Fibroblast of lung (primary cell): ENCODE results near the gene TSC22D2. TPM values are rescaled to one million over a fixed set of nuclear protein-coding genes. Genes with fewer than 3 reads are reported as not detected.

ENCODE experiments used
- DNase-seq, 2 donors: peaks; one replicate each; pipeline versions ENCODE4 v3.0.0 to v3.0.0-alpha.2; 2010; ENCODE audit warnings: low read depth in 2 of 2
- H2AFZ ChIP-seq: 2 replicates; pipeline ENCODE4 v1.5.1; 2012; ENCODE audit warnings: low read length, control low read depth, inconsistent platforms
- H3K27ac ChIP-seq: 2 replicates; pipeline ENCODE4 v1.5.1; 2011; ENCODE audit warnings: low read length, control low read depth; ENCODE audit not compliant: insufficient read depth
- H3K27me3 ChIP-seq: 2 replicates; pipeline ENCODE4 v1.5.1; 2011; ENCODE audit warnings: mild to moderate bottlenecking, low read length; ENCODE audit not compliant: control insufficient read depth, insufficient read depth
- H3K36me3 ChIP-seq: 2 replicates; pipeline ENCODE4 v1.5.1; 2011; ENCODE audit warnings: low read length; ENCODE audit not compliant: control insufficient read depth, insufficient read depth
- H3K4me1 ChIP-seq: 2 replicates; pipeline ENCODE4 v1.5.1; 2011; ENCODE audit warnings: low read length; ENCODE audit not compliant: control insufficient read depth, insufficient read depth; ENCODE audit errors: extremely low read depth
- H3K4me2 ChIP-seq: 2 replicates; pipeline ENCODE4 v1.5.1; 2011; ENCODE audit warnings: low read length, control low read depth; ENCODE audit not compliant: insufficient read depth; ENCODE audit errors: extremely low read depth
- H3K4me3 ChIP-seq, 4 experiments: fragments of 200-600 bp in 1 of 4; sonication (generic) in 1 of 4; replicated peaks in 1 of 4; 2 replicates each; pipeline ENCODE4 v1.5.1; 2011 to 2016; ENCODE audit warnings: low read length in 4 of 4, low read depth in 3 of 4, mild to moderate bottlenecking in 3 of 4, control low read depth in 2 of 4, inconsistent platforms in 1 of 4, mixed read lengths in 1 of 4; ENCODE audit not compliant: insufficient read depth in 1 of 4; ENCODE audit errors: control extremely low read depth in 1 of 4
- H3K79me2 ChIP-seq: 2 replicates; pipeline ENCODE4 v1.5.1; 2012; ENCODE audit warnings: mild to moderate bottlenecking, low read length, inconsistent platforms; ENCODE audit not compliant: control insufficient read depth, insufficient read depth
- H3K9ac ChIP-seq: 2 replicates; pipeline ENCODE4 v1.5.1; 2011; ENCODE audit warnings: mild to moderate bottlenecking, low read length, control low read depth; ENCODE audit not compliant: insufficient read depth
- H3K9me3 ChIP-seq: 2 replicates; pipeline ENCODE4 v1.5.1; 2012; ENCODE audit warnings: low read depth, low read length; ENCODE audit not compliant: control insufficient read depth, insufficient read depth
- H4K20me1 ChIP-seq: 2 replicates; pipeline ENCODE4 v1.5.1; 2011; ENCODE audit warnings: low read length; ENCODE audit not compliant: control insufficient read depth, insufficient read depth; ENCODE audit errors: extremely low read depth
- CTCF ChIP-seq, 2 donors: IDR thresholded peaks in 1 of 2; conservative IDR thresholded peaks in 1 of 2; 1 replicate in 1 of 2; 2 replicates in 1 of 2; pipeline ENCODE4 v1.5.1; 2011 to 2012; ENCODE audit warnings: low read length in 2 of 2, control low read depth in 1 of 2, inconsistent platforms in 1 of 2, low read depth in 1 of 2, mild to moderate bottlenecking in 1 of 2
- EZH2 ChIP-seq: IDR thresholded peaks from 2 replicates; pipeline ENCODE4 v1.5.1; 2012; ENCODE audit warnings: low read length, control low read depth, mild to moderate bottlenecking; ENCODE audit errors: missing control alignments
- polyA plus RNA-seq, 2 donors: library from polyadenylated mRNA; depleted of rRNA in 1 of 2; stranded (reverse) in 1 of 2; unstranded in 1 of 2; fragments of >200 nt; gene quantifications; 2 replicates each; pipeline ENCODE4 v1.2.1, GENCODE V29; 2011 to 2012; ENCODE audit warnings: missing spikeins in 1 of 2
- total RNA-seq: library from RNA; depleted of rRNA; stranded (reverse); fragments of >200 nt; gene quantifications from 2 replicates; pipeline ENCODE4 v1.2.1, GENCODE V29; 2014

TSC22D2 gene
- total and polyA plus RNA-seq, 2 donors (not counting 1 experiment from before 2014, with no cell fraction given), result 23.6 to 29.3 TPM

- no peak overlapping the region for H3K9ac ChIP-seq
- no peaks in the 10 kb centered on the region for H3K9me3 ChIP-seq
- TF ChIP-seq CTCF (conservative IDR thresholded peaks at IDR 0.05 in 1 of 2, IDR thresholded peaks at IDR 0.05 in 1 of 2; ENCODE audit: low read depth in 1 of 2, low read length in 2 of 2), result no peak
- TF ChIP-seq EZH2, result no peak
- no peaks in the 10 kb centered on the region for H3K79me2 ChIP-seq
- peak in 1 of 2 donors; percentile 12 for DNase-seq
- H2AFZ ChIP-seq, result no peak overlapping the region
- H3K4me2 ChIP-seq, result no peak overlapping the region
- H4K20me1 ChIP-seq, result no peaks in the 10 kb centered on the region
- H3K4me3 ChIP-seq, result no peak overlapping the region
- no peaks in the 10 kb centered on the region for H3K36me3 ChIP-seq
- no peaks in the 10 kb centered on the region for H3K27me3 ChIP-seq
- no peak overlapping the region for H3K27ac ChIP-seq
- H3K4me1 ChIP-seq, result peaks cover 4% of the 10 kb centered on the region
Measured at GRCh38 chr3:150377601-150378300, 30.3 kb upstream of the TSC22D2 start.

DNA sequence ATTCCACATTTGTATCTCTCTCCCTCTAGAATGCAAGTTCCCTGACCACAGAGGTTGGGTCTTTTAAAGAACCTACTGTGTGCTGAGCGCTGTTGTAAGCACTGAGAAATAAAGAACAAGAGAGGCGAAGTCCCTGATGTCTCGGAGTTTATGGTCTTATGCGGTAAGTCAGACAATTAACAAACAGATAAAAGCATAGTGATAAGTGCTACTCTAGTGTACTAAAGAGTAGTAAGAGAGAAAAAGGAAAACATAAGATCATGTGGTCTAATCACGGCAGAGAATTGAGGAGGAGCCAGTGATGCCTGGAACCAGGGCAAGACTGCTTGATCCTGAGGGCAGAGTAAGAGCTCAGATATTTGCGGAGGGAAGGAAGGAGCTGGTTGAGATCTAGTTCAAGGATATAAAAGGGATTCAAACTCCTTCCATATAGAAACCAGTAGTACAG, 29.8 kb upstream of the TSC22D2 start:
- no peak overlapping the region for H3K4me2 ChIP-seq
- no peak overlapping the region for H3K4me3 ChIP-seq
- H3K27me3 ChIP-seq, result no peaks in the 10 kb centered on the region

DNA sequence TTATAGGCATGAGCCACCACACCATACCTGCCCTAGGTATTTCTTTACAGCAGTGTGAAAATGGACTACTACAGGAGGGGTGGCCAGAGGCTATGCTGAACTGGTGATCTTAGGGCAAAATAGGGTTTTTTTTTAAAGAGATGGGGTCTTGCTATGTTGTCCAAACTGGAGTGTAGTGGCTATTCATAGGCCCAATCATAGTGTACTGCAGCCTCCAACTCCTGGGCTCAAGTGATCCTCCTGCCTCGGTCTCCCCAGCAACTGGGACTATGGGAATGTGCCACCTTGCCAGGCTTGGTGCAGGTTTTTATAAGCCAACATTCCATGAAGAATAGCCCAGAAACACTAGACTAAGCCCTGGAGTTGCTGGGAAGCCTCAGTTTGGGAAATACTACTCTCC, 28.6 kb upstream of the TSC22D2 start:
- no peaks in the 10 kb centered on the region for H3K27me3 ChIP-seq
- H3K4me2 ChIP-seq, result no peak overlapping the region
- no peak overlapping the region for H3K9ac ChIP-seq
- TF ChIP-seq EZH2 (no peak), CTCF (conservative IDR thresholded peaks at IDR 0.05 in 1 of 2, IDR thresholded peaks at IDR 0.05 in 1 of 2; ENCODE audit: low read depth in 1 of 2, low read length in 2 of 2) (no peak)
- H3K4me1 ChIP-seq, result peaks cover 4% of the 10 kb centered on the region
- H3K9me3 ChIP-seq, result no peaks in the 10 kb centered on the region
- no peaks in the 10 kb centered on the region for H3K79me2 ChIP-seq
- DNase-seq, result no peak
- no peak overlapping the region for H2AFZ ChIP-seq
- no peak overlapping the region for H3K4me3 ChIP-seq
- no peaks in the 10 kb centered on the region for H4K20me1 ChIP-seq
- H3K36me3 ChIP-seq, result no peaks in the 10 kb centered on the region
- no peak overlapping the region for H3K27ac ChIP-seq

More for the DNA sequence above, 29.8 kb upstream of the TSC22D2 start:
- peaks cover 4% of the 10 kb centered on the region for H3K4me1 ChIP-seq
- no peaks in the 10 kb centered on the region for H3K36me3 ChIP-seq
- no peak overlapping the region for H3K9ac ChIP-seq
- H3K79me2 ChIP-seq, result no peaks in the 10 kb centered on the region
- no peak for TF ChIP-seq EZH2
- TF ChIP-seq CTCF (conservative IDR thresholded peaks at IDR 0.05 in 1 of 2, IDR thresholded peaks at IDR 0.05 in 1 of 2; ENCODE audit: low read depth in 1 of 2, low read length in 2 of 2), result no peak
- H3K9me3 ChIP-seq, result no peaks in the 10 kb centered on the region
- no peak overlapping the region for H2AFZ ChIP-seq
- no peak overlapping the region for H3K27ac ChIP-seq
- no peaks in the 10 kb centered on the region for H4K20me1 ChIP-seq
- DNase-seq, result no peak
